PC-3 (cell line): Measurements from ENCODE around the gene ZNF488. TPM values are rescaled to one million over a fixed set of nuclear protein-coding genes. Genes with fewer than 3 reads are reported as not detected.
"Not testable (repeated sequence)": the region's sequence is repeated elsewhere in the genome, so short reads cannot be mapped to it uniquely, and the experiment has no call there.

Experiments
- ATAC-seq: fragments of 200-7000 bp; cut with Tn5 transposase; 2 replicates; pipeline ENCODE4 v1.9.1; 2020; ENCODE audit warnings: mild to moderate bottlenecking, moderate library complexity
- BruUV-seq: library from RNA; stranded (reverse); fragments of 400-500 nt; replicated peaks from 2 replicates; lab custom pipeline; 2021; lab: Mats Ljungman, UMichigan
- CTCF ChIA-PET: fragments of 300-600 bp; sonication (Branson Sonifier 250); formaldehyde crosslinking; loops from one replicate; lab custom pipeline; 2022; ENCODE audit warnings: antibody characterized with exemption; lab: Charles Lee
- POLR2A ChIA-PET: fragments of 300-600 bp; sonication (Branson Sonifier 250); formaldehyde crosslinking; loops from one replicate; lab custom pipeline; 2022; ENCODE audit warnings: antibody characterized with exemption; ENCODE audit not compliant: unreplicated experiment; lab: Charles Lee
- DNase-seq: peaks from one replicate; pipeline ENCODE4 v3.0.0-alpha.2; 2015
- H2AFZ ChIP-seq: fragments of 300-600 bp; sonication (generic); 2 replicates; pipeline ENCODE4 v1.6.0; 2016; ENCODE audit warnings: antibody characterized with exemption, low read length
- H3F3A ChIP-seq: fragments of 300-600 bp; sonication (generic); one replicate; pipeline ENCODE4 v1.6.0; 2017; ENCODE audit warnings: antibody characterized with exemption, low read length, control low read depth, mild to moderate bottlenecking; ENCODE audit not compliant: unreplicated experiment
- H3K27ac ChIP-seq: fragments of 300-600 bp; sonication (generic); 2 replicates; pipeline ENCODE4 v1.5.1; 2016; ENCODE audit warnings: mild to moderate bottlenecking, low read length
- H3K27me3 ChIP-seq: fragments of 300-600 bp; sonication (generic); 2 replicates; pipeline ENCODE4 v1.6.1; 2016; ENCODE audit warnings: low read length, mixed read lengths
- H3K36me3 ChIP-seq: fragments of 300-600 bp; sonication (generic); 2 replicates; pipeline ENCODE4 v1.6.1; 2016; ENCODE audit warnings: low read depth, mixed run types, low read length, mixed read lengths
- H3K4me1 ChIP-seq: fragments of 300-600 bp; sonication (generic); 2 replicates; pipeline ENCODE4 v1.5.1; 2016; ENCODE audit warnings: low read length; ENCODE audit not compliant: insufficient read depth
- H3K4me2 ChIP-seq: fragments of 300-600 bp; sonication (generic); 2 replicates; pipeline ENCODE4 v1.6.0; 2016; ENCODE audit warnings: low read length
- H3K4me3 ChIP-seq: fragments of 300-600 bp; sonication (generic); 2 replicates; pipeline ENCODE4 v1.5.1; 2016; ENCODE audit warnings: mild to moderate bottlenecking, low read length, mixed read lengths
- H3K79me2 ChIP-seq: fragments of 300-600 bp; sonication (generic); 2 replicates; pipeline ENCODE4 v1.6.1; 2017; ENCODE audit warnings: low read length, mixed read lengths
- H3K9ac ChIP-seq: fragments of 300-600 bp; sonication (generic); 2 replicates; pipeline ENCODE4 v1.6.0; 2016; ENCODE audit warnings: mild to moderate bottlenecking, low read length
- H3K9me2 ChIP-seq: fragments of 300-600 bp; sonication (generic); replicated peaks from 2 replicates; pipeline ENCODE4 v1.6.1; 2016; ENCODE audit warnings: mixed run types, low read length, mixed read lengths
- H3K9me3 ChIP-seq: fragments of 300-600 bp; sonication (generic); 2 replicates; pipeline ENCODE4 v1.6.1; 2016; ENCODE audit warnings: low read length, mixed read lengths
- H4K20me1 ChIP-seq: fragments of 300-600 bp; sonication (generic); 2 replicates; pipeline ENCODE4 v1.6.1; 2016; ENCODE audit warnings: low read length, mixed read lengths
- EZH2 ChIP-seq: fragments of 300-600 bp; sonication (generic); IDR thresholded peaks from one replicate; pipeline ENCODE4 v1.6.1; 2017; ENCODE audit warnings: antibody characterized with exemption, mild to moderate bottlenecking, low read length; ENCODE audit not compliant: unreplicated experiment
- EZH2phosphoT487 ChIP-seq: fragments of 300-600 bp; sonication (generic); IDR thresholded peaks from 2 replicates; pipeline ENCODE4 v1.6.1; 2018; ENCODE audit warnings: mild to moderate bottlenecking, antibody characterized with exemption, low read length, borderline replicate concordance
- intact Hi-C: fragments of 100-400 bp; cut with micrococcal nuclease; formaldehyde crosslinking; loops from 2 replicates; pipeline ENCODE4 v1.9.0; 2023
- total RNA-seq: library from RNA; depleted of rRNA; stranded (reverse); fragments of >200 nt; gene quantifications from 2 replicates; pipeline ENCODE4 v1.2.3, GENCODE V29; 2014
- TF ChIP-seq, protein P1 (sequence below): fragments of 300-600 bp; sonication (generic); conservative IDR thresholded peaks from 2 replicates; pipeline ENCODE4 v1.5.1; 2017; ENCODE audit warnings: antibody characterized with exemption, low read depth, mild to moderate bottlenecking, low read length

Gene ZNF488
- total RNA-seq, 1 experiment from 2014 or later, result 1.7 TPM

GRCh38 chr10:47418321-47418720 lies 34.2 kb upstream of the ZNF488 start:
- Histone ChIP-seq H3K4me3 (no peak overlapping the region), H3K27ac (no peak overlapping the region), H3K9me3 (no peaks in the 10 kb centered on the region), H3K36me3 (no peaks in the 10 kb centered on the region), H3K4me2 (no peak overlapping the region), H3K4me1 (peaks cover 27% of the 10 kb centered on the region), H3K79me2 (no peaks in the 10 kb centered on the region), H3K27me3 (no peaks in the 10 kb centered on the region), H2AFZ (no peak overlapping the region), H3K9ac (no peak overlapping the region), H3K9me2 (no peaks in the 10 kb centered on the region), H4K20me1 (no peaks in the 10 kb centered on the region), H3F3A (no peaks in the 10 kb centered on the region)
- ChIA-PET POLR2A (no interaction called here), CTCF (no interaction called here)
- BruUV-seq, result no TSS peak
- ATAC-seq (no peak), DNase-seq (no peak)
- intact Hi-C loops, result no loop called here
- TF ChIP-seq EZH2, result no peak
- TF ChIP-seq EZH2phosphoT487, result no peak
- TF ChIP-seq, protein P1, sequence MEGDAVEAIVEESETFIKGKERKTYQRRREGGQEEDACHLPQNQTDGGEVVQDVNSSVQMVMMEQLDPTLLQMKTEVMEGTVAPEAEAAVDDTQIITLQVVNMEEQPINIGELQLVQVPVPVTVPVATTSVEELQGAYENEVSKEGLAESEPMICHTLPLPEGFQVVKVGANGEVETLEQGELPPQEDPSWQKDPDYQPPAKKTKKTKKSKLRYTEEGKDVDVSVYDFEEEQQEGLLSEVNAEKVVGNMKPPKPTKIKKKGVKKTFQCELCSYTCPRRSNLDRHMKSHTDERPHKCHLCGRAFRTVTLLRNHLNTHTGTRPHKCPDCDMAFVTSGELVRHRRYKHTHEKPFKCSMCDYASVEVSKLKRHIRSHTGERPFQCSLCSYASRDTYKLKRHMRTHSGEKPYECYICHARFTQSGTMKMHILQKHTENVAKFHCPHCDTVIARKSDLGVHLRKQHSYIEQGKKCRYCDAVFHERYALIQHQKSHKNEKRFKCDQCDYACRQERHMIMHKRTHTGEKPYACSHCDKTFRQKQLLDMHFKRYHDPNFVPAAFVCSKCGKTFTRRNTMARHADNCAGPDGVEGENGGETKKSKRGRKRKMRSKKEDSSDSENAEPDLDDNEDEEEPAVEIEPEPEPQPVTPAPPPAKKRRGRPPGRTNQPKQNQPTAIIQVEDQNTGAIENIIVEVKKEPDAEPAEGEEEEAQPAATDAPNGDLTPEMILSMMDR, result no peak

GRCh38 chr10:47416305-47417218 lies 32.5 kb upstream of the ZNF488 start:
- H3K27ac ChIP-seq, H2AFZ ChIP-seq, POLR2A ChIA-PET, H3K9me3 ChIP-seq, CTCF ChIA-PET, H3K27me3 ChIP-seq, H3K4me3 ChIP-seq, intact Hi-C loops, BruUV-seq, H3K9me2 ChIP-seq, H3K36me3 ChIP-seq, ATAC-seq, H3F3A ChIP-seq, DNase-seq, H3K4me2 ChIP-seq, H3K79me2 ChIP-seq, H4K20me1 ChIP-seq, H3K9ac ChIP-seq: not testable (repeated sequence)
- H3K4me1 ChIP-seq, result peaks cover 25% of the 10 kb centered on the region

- no peak overlapping the region for H3K4me2 ChIP-seq
- H3K27ac ChIP-seq, result no peak overlapping the region
- no peaks in the 10 kb centered on the region for H3K27me3 ChIP-seq
- ATAC-seq (no peak), DNase-seq (no peak)
- intact Hi-C loops, result no loop called here
- H3K36me3 ChIP-seq, result no peaks in the 10 kb centered on the region
- TF ChIP-seq EZH2phosphoT487, result no peak
- TF ChIP-seq, protein P1, result no peak
- no peak for TF ChIP-seq EZH2
- H3K9ac ChIP-seq, result no peak overlapping the region
- no TSS peak for BruUV-seq
- no peaks in the 10 kb centered on the region for H3K9me2 ChIP-seq
- H3K9me3 ChIP-seq, result no peaks in the 10 kb centered on the region
- H3K79me2 ChIP-seq, result no peaks in the 10 kb centered on the region
- no peaks in the 10 kb centered on the region for H4K20me1 ChIP-seq
- H3F3A ChIP-seq, result no peaks in the 10 kb centered on the region
- peaks cover 17% of the 10 kb centered on the region for H3K4me1 ChIP-seq
- H3K4me3 ChIP-seq, result no peak overlapping the region
- no peak overlapping the region for H2AFZ ChIP-seq
- ChIA-PET POLR2A (no interaction called here), CTCF (no interaction called here)
Observed at GRCh38 chr10:47415520-47416304, 31.6 kb upstream of the ZNF488 start.
